NCI-H1930 (cell line): Measurements from ENCODE around the gene RESF1.
"Not testable (repeated sequence)": the region's sequence is repeated elsewhere in the genome, so short reads cannot be mapped to it uniquely, and the experiment has no call there.

ENCODE experiments used
- DNase-seq, 2 experiments: peaks; one replicate each; lab custom pipeline; 2025; lab: John Stamatoyannopoulos, UW

RESF1 gene, protein sequence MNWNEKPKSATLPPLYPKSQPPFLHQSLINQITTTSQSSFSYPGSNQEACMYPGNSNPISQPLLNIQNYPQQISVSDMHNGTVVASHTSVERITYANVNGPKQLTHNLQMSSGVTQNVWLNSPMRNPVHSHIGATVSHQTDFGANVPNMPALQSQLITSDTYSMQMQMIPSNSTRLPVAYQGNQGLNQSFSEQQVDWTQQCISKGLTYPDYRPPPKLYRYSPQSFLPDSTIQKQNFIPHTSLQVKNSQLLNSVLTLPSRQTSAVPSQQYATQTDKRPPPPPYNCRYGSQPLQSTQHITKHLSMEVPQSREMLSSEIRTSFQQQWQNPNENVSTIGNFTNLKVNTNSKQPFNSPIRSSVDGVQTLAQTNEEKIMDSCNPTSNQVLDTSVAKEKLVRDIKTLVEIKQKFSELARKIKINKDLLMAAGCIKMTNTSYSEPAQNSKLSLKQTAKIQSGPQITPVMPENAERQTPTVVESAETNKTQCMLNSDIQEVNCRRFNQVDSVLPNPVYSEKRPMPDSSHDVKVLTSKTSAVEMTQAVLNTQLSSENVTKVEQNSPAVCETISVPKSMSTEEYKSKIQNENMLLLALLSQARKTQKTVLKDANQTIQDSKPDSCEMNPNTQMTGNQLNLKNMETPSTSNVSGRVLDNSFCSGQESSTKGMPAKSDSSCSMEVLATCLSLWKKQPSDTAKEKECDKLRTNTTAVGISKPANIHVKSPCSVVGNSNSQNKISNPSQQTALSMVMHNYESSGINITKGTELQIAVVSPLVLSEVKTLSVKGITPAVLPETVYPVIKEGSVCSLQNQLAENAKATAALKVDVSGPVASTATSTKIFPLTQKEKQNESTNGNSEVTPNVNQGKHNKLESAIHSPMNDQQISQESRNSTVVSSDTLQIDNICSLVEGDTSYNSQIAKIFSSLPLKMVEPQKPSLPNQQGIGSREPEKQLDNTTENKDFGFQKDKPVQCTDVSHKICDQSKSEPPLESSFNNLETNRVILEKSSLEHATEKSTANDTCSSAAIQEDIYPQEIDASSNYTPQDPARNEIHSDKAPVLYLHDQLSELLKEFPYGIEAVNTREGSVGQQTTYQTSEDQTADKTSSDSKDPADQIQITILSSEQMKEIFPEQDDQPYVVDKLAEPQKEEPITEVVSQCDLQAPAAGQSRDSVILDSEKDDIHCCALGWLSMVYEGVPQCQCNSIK (N-terminal part only)

DNA sequence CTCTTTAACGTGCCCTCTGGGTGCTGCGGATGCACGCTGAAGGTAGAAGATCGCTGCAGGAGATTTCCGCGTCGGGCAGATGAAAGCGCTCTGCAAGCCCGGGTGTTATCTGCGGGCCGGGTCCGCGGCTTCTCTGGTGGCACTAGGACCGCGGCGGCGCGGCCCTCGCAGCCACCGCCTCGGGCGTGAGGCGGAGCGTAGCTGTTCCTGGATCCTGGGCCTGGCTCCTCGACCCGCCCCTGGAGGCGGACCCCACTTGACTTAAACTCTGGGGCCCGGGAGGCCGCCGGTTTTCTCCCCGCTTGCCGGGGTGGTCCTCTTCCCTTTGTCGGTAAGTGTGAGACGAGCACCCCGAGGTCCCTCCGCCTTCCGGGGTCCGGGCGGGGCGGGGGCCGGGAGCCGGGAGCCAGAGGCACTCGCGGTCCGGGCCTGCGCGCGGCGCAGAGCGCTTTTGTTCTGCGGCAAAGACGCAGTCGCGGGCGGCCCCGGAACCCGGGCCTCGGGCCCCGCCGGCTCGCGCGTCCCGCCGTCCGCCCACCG lies at the start of gene RESF1:
RESF1 (plus strand) TSS at position 255 of the 540 bp plus-strand sequence. CDS start 21,541 bp downstream, outside the sequence.
- peak; percentile 79 to 88 for DNase-seq

DNA sequence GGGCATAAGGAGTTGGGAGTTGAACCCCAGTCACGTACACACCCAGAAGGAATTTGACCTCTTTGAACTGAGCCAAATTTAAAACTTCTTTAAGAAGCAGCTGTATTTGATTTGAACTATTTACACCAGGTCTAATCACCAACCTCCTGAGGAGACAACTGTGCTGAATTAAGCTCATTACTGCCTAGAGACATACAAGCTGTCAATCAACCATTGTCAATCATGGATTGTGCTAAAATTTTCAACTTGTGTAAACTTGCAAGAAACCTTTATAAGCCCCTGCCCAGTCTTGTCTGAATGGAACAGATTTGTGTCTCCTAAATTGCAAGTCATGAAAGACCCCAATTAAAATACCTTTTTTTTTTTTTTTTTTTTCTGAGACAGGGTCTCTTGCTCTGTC lies 44.3 kb upstream of the RESF1 start:
- DNase-seq = no peak

DNA sequence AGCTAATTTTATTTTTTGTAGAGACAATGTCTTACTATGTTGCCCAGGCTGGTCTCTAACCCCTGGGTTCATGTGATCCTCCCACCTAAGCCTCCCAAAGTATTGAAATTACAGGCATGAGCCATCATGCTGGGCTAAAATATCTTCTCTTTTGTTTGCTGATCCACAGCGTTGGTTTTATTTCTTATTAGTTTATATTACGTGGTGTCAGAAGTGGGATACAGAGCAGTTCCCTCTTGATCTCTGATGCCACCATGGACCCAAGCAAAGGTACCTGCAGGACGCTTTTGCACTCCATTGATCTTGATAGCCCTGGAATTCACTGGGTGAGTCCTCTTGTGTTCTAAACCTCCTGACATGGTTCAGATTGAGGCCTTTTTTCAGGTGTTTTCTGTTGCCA lies 43.8 kb upstream of the RESF1 start:
- DNase-seq = no peak

DNA sequence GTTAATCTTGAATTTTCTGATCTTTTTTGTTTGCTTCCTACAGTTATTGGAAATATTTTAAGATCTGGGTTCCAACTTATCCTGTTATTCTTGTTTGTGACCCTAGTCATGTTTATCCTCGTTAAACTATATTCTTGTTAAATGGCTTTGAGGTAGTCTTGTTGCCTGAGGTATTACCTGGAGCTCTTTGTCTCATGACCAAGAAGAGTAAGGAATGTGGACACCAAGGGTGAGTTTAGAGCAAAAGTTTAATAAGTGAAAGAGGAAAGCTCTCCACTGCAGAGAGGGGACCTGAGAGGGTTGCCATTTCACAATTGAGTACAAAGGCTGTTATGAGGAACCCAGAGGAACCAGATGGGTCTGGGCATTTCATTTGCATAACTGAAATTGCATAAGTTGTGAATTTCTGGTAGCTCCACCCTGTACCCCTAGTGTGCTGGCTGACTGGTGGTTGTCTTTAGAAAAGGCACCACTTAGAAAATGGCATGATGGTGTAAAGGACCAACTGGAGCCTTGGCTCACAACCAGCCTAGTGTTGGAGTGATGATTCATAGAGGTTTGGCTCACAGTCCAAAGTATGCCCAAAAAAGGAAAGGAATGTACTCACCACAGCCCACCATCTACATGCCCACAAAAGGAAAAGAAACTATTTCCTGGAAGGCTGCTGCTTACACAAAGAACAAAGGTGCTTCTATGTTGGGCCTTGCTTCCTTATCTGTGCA lies 36.7 kb upstream of the RESF1 start:
- no peak for DNase-seq

DNA sequence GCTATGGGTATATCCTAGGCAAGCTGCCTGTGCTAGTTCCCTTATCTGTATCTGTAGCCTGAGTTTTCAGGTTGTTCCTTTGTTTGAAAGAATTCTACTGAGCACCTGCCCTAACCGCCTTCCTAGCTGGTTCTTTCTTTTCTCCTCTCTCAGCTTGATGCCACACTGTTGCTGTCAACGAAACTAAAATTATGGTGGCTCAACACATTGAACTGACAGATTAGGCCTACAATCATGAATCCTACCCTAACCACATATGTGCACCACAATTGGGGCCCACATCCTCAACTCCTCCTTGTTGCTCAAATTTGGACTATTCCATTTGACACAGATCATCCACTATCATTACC lies 36.2 kb upstream of the RESF1 start:
- no peak for DNase-seq

DNA sequence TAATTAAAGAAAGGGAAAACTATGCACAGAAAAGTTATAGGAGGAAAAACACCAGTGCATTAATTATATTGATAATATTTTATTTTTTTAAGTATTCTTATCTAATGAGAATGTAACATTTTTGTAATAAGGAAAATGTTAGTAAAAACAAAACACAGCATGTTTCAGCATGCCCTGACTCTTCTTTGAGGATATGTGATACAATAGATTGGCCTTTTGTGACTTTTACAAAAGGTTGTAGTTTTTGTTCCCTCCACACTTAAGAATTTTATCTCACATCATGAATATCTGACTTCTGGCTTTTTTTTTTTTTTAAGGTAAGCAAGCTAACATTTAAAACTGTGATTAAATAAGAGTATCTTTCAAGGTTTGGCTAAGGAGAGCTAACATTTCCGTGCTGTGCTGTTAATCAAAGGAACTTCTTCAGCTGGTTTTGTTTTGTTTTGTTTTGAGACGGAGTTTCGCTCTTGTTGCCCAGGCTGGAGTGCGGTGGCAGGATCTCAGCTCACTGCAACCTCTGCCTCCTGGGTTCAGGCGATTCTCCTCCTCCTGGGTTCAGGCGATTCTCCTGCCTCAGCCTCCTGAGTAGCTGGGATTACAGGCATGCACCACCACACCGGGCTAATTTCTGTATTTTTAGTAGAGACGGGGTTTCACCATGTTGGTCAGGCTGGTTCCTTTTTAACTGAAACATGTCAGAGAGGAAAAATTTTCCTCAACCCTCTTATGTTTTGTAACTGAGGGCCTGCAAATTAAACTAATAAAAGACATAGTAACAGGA lies 30.8 kb upstream of the RESF1 start:
- DNase-seq = no peak

DNA sequence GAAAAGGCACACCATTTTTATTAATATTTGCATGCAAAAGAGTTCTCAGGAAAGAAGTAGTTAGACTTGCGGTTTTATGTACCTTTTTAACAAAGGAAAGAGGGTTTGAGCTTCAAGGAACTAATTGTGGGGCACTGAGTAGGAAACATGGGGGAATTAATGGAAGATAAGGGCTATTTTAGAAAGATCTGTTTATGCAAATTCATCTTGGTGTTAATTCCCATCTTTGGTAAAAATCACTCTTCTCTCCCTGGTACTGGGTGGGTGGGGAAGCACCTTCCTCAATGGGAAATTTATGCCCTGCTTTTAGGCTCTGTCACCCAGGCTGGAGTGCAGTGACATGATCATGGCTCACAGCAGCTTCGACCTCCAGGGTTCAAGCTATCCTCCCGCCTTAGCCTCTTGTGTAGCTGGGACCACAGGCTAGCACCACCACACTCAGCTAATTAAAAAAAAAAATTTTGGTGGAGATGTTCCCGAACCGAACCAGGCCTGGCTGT lies 30.1 kb upstream of the RESF1 start:
- no peak for DNase-seq

DNA sequence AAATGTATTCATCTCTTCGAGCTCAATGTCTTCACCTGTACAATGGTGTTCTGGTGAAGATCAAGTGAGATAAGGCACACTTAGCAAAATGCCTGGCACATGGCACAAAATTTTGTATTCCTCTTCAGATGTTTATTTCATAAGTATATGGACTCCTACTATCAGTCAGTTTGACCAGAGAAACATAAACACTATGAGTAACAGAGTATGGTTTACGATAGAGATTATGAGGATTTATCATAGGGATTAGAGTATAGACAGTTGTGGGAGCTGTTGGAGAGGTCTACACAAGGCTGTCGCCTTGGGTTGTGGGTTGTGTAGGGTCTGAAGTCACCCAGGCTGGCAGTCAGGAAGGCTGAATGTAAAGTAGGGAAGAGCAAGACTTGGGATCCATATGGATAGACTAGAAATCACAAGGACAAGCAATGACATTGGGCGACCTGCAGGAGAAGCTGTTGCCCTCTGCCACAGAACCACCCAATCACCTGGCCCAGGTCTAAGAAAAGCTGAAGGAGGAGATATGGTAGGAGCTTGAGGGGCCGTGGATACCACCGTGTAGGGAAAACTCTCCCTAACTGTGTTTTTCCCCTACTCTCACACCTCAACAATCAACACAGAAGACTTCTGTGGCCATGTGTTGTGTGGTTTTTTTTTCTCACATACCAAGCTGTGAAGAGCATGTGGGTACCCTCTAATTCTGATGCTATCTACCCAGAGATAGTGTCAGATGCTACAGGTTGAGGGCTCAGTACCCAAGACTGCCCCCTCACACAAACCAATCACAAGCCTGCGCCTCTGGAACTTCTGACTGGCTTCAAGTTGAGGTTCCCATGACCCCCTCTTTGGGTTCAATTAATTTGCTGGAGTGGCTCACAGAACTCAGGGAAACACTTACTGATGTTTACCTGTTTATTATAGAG lies 27.2 kb upstream of the RESF1 start:
- DNase-seq = no peak

DNA sequence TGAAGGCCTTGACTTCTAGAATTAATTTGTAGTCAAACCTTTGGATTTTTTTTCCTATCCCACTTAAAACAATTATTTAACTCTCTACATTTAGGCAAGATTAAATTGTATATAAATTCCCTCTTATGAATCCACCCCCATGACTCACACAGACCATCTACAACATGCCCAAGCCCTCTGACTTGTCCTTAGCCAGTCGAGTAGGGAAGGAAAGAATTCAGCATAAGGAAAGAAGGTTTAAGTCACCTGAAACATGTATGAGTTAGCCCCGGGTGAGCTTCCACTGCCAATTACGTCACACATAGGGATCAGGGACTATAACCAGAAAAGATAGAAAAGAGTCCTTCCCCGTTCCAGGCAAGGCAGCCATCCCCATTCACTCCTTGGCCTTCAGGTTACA lies 14.9 kb upstream of the RESF1 start:
- DNase-seq = no peak

DNA sequence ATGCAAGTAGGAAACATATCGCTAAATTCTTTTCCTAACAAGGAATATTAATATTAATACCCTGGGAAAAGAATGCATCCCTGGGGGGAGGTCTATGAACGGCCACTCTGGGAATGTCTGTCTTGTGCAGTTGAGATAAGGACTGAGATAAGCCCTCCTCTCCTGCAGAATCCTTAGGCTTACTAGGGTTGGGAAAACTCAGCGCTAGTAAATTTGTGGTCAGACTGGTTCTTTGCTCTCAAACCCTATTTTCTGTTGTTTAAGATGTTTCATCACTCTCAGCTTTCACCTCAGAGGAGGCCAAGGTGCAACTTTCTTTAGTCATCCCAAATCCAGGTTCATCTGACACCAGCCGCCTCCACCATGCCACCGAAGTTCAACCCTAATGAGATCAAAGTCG lies 11.2 kb upstream of the RESF1 start:
- DNase-seq = no peak

DNA sequence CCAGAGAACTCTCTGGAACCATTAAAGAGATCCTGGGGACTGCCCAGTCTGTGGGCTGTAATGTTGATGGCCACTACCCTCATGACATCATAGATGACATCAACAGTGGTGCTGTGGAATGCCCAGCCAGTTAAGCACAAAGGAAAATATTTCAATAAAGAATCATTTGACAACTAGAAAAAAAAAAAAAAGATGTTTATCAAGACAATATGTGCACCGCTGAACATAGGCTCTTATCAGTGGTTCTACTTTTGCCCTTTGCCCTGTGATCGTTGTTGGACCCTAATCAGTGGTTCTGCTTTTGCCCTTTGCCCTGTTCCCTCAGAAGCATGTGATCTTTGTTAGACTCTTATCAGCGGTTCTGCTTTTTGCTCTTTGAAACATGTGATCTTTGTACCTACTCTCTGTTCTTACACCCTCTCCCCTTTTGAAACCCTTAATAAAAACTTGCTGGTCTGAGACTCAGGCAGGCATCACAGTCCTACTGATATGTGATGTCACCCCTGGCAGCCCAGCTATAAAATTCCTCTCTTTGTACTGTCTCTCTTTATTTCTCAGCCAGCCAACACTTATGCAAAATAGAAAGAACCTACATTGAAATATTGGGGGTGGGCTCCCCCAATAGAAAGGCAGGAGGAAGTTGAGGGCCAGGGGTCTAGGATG lies 10.4 kb upstream of the RESF1 start:
- DNase-seq = not testable (repeated sequence)

DNA sequence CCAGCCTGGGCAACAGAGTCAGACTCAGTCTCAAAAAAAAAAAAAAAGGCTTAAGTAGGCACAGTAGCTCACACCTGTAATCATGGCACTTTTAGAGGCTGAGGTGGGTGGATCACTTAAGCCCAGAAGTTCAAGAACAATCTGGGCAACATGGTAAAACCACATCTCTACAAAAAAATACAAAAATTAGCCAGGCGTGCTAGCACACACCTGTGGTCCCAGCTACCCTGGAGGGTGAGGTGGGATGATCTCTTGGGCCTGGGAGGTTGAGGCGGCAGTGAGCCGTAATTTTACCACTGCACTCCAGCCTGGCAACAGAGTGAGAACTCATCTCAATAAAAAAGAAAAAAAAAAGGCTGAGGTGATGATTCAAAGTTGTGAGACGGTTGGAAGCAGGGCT lies 9.1 kb upstream of the RESF1 start:
- no peak for DNase-seq

DNA sequence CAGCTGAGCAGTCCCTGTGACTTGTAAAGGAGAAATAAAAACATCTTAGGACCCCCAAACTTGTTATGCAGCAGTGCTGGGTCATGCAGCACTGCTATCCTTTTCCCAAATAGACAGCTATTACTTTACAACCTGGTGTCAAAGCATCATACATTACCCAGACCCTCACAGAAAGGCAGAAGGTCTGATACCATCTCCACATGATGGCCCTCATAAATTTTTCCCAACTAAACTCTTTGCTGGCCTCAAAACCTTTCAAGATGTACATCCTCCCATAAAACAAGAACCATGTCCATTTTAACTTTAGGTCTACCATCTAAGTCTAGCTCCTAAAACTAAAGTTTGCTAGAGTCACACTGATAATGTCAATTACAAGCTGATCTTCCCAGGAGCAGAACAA lies 8.7 kb upstream of the RESF1 start:
- no peak for DNase-seq

DNA sequence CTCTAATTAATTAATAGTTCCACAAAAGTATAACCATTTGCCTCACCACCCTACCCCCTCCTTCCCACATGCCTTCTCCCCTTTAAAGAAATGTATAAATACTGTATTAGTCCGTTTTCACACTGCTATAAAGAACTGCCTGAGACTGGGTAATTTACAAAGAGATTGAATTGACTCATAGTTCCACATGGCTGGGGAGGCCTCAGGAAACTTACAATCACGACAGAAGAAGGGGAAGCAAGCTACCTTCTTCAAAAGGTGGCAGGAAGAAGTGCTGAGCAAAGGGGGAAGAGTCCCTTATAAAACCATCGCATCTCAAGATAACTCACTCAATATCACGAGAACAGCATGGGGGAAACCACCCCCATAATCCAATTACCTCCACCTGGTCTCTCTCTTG lies 8.2 kb upstream of the RESF1 start:
- no peak for DNase-seq

DNA sequence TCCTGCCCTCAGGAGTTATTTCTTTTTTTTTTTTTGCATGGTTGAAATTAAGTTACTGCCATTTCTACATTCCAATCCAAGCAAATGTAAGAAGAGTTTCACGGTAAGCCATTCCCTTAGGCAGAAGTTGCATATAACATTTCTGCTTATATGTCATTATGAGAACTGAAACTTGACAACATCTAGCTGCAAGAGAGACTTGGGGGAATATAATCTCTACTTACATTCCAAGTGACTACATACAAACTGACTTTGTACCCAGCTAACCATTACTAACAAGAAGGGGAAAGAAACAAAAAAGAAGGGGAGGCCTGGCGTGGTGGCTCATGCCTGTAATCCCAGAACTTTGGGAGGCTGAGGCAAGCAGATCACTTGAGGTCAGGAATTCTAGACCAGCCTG lies 7.3 kb upstream of the RESF1 start:
- no peak for DNase-seq

DNA sequence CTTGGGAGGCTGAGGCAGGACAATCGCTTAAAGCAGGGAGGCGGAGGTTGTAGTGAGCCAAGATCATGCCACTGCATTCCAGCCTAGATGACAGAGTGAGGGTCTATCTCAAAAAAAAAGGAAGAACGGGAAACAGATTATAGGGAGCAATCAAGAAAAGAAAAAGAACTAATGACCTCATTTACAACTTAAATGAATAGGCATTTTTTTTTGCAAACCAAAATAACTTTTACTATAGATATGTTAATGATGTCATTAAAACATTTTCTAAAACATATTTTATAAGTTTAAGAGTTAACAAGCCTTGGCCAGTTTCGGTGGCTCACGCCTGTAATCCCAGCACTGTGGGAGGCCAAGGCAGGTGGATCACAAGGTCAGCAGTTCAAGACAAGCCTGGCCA lies 6.8 kb upstream of the RESF1 start:
- DNase-seq = no peak

DNA sequence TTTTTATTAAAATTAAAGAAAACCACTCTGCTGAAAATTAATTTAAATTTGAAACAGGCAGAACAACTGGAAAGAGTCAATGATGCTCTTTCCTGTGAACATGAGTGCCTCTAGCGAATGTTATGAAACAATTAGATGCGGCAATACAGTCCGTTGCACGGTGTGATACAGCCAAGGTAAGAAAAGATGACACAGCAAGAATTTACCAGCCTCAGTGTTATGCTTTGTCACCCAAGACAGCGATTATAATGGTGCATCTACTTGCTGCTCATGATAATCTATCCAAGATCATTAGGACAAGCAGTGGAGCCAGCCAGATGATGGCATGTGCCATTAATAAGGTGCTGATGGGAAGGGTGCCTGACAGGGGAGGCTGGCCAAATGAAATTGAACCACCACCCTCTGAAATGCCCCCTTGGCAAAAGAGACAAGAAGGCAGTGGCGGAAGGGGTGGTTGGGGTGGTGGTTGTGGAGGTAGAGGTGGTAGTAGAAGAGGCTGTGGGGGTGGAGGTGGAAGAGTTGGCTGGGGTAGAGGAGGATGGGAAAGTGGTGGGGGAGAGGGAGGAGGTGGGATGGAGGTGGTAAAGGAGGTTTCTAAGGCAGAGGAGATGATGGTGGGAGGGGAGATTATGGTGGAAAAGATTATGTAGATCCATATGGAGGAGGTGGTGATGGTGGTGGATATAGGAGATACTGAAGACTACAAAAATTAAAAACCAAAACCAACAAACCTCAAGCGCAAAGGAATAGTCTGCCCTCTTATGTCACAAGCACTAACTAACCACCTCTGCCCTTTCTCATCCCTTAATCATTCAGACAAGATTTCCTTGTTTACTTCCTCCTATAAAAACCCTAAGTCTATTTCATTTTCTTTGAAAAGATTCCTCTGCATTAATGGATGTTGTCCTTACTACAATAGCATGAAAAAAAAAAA lies 4.0 kb upstream of the RESF1 start:
- DNase-seq = no peak
